ENCODE results near the gene SAT1. TPM values are rescaled to one million over a fixed set of nuclear protein-coding genes. Genes with fewer than 3 reads are reported as not detected.

Gene SAT1
- total RNA-seq, 1 experiment from 2014 or later, result 151 TPM

DNA sequence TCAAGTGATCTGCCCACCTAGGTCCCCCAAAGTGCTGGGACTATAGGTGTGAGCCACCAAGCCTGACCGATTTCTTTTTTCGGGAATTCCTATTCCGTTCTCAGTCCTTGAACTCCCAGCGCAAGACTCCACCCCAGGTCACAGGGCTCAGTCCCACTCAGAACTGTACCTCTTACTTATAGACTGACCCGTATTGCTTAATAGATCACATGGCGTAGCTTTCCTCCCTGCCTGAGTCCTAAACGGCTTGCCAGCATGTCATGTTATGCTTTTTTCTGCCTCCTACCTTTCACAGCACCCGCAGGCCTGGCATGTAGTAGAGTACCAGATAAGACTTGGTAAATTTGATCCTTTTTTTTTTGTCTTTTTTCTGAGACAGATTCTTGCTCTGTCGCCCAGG, 22.4 kb downstream of the SAT1 start:
- Histone ChIP-seq H3K4me3 (ENCODE audit: low read depth, low read length) (no peak overlapping the region), H3K36me3 (ENCODE audit: control insufficient read depth, insufficient read depth, low read length) (no peaks in the 10 kb centered on the region), H3K4me1 (peaks cover 27% of the 10 kb centered on the region), H3K9me3 (no peaks in the 10 kb centered on the region), H3K27me3 (replicated peaks; ENCODE audit: control insufficient read depth, insufficient read depth, low read length) (no peaks in the 10 kb centered on the region)
- POLR2A ChIA-PET, result no interaction called here
- H3K4me1 Mint-ChIP-seq (ENCODE audit: low read depth, unreplicated experiment), result peaks cover 28% of the 10 kb centered on the region
- TF ChIP-seq, protein P1, sequence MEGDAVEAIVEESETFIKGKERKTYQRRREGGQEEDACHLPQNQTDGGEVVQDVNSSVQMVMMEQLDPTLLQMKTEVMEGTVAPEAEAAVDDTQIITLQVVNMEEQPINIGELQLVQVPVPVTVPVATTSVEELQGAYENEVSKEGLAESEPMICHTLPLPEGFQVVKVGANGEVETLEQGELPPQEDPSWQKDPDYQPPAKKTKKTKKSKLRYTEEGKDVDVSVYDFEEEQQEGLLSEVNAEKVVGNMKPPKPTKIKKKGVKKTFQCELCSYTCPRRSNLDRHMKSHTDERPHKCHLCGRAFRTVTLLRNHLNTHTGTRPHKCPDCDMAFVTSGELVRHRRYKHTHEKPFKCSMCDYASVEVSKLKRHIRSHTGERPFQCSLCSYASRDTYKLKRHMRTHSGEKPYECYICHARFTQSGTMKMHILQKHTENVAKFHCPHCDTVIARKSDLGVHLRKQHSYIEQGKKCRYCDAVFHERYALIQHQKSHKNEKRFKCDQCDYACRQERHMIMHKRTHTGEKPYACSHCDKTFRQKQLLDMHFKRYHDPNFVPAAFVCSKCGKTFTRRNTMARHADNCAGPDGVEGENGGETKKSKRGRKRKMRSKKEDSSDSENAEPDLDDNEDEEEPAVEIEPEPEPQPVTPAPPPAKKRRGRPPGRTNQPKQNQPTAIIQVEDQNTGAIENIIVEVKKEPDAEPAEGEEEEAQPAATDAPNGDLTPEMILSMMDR (IDR thresholded peaks at IDR 0.05; ENCODE audit: insufficient read depth in 1 of 2, low read depth in 1 of 2, low read length in 1 of 2, severe bottlenecking in 1 of 2, unreplicated experiment in 1 of 2), result no peak
- peaks cover 20% of the 10 kb centered on the region for H3K36me3 Mint-ChIP-seq (ENCODE audit: insufficient read depth, unreplicated experiment)
- H3K9me3 Mint-ChIP-seq (ENCODE audit: unreplicated experiment), result no peaks in the 10 kb centered on the region
- no TSS peak for BruUV-seq (replicated peaks)
- H3K27ac Mint-ChIP-seq (ENCODE audit: unreplicated experiment), result peak overlapping the region; percentile 64
- no peak overlapping the region for H3K4me3 Mint-ChIP-seq (ENCODE audit: unreplicated experiment)
- CTCF ChIA-PET, result no interaction called here
- DNase-seq, result no peak
- intact Hi-C loops (cut with micrococcal nuclease; ENCODE audit: unreplicated experiment), result no loop called here
- H3K27me3 Mint-ChIP-seq (ENCODE audit: insufficient read depth, unreplicated experiment), result no peaks in the 10 kb centered on the region

DNA sequence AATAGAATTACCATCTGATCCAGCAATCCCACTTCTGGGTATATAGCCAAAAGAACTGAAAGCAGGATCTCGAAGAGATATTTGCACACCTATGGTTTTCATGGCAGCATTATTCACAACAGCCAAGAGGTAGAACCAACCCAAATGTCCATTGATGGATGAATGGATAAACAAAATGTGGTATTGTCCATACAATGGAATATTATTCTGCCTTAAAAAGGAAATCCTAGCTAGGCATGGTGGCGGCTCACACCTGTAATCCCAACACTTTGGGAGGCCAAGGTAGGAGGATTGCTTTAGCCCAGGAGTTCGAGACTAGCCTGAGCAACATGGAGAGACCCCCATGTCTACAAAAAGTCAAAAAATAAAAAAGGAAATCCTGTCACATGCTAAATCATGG, 27.3 kb downstream of the SAT1 start:
- TF ChIP-seq, protein P1 (IDR thresholded peaks at IDR 0.05; ENCODE audit: insufficient read depth in 1 of 2, low read depth in 1 of 2, low read length in 1 of 2, severe bottlenecking in 1 of 2, unreplicated experiment in 1 of 2), result no peak
- peaks cover 17% of the 10 kb centered on the region for H3K4me1 ChIP-seq
- peaks cover 8% of the 10 kb centered on the region for H3K4me1 Mint-ChIP-seq (ENCODE audit: low read depth, unreplicated experiment)
- BruUV-seq (replicated peaks), result no TSS peak
- no peaks in the 10 kb centered on the region for H3K36me3 ChIP-seq (ENCODE audit: control insufficient read depth, insufficient read depth, low read length)
- no peaks in the 10 kb centered on the region for H3K9me3 ChIP-seq
- no peaks in the 10 kb centered on the region for H3K27me3 ChIP-seq (replicated peaks; ENCODE audit: control insufficient read depth, insufficient read depth, low read length)
- ChIA-PET CTCF (no interaction called here), POLR2A (no interaction called here)
- H3K27me3 Mint-ChIP-seq (ENCODE audit: insufficient read depth, unreplicated experiment), result no peaks in the 10 kb centered on the region
- H3K4me3 ChIP-seq (ENCODE audit: low read depth, low read length), result no peak overlapping the region
- intact Hi-C loops (cut with micrococcal nuclease; ENCODE audit: unreplicated experiment), result no loop called here
- no peak for DNase-seq
- H3K4me3 Mint-ChIP-seq (ENCODE audit: unreplicated experiment), result no peak overlapping the region
- no peak overlapping the region for H3K27ac Mint-ChIP-seq (ENCODE audit: unreplicated experiment)
- peaks cover 14% of the 10 kb centered on the region for H3K36me3 Mint-ChIP-seq (ENCODE audit: insufficient read depth, unreplicated experiment)
- no peaks in the 10 kb centered on the region for H3K9me3 Mint-ChIP-seq (ENCODE audit: unreplicated experiment)

DNA sequence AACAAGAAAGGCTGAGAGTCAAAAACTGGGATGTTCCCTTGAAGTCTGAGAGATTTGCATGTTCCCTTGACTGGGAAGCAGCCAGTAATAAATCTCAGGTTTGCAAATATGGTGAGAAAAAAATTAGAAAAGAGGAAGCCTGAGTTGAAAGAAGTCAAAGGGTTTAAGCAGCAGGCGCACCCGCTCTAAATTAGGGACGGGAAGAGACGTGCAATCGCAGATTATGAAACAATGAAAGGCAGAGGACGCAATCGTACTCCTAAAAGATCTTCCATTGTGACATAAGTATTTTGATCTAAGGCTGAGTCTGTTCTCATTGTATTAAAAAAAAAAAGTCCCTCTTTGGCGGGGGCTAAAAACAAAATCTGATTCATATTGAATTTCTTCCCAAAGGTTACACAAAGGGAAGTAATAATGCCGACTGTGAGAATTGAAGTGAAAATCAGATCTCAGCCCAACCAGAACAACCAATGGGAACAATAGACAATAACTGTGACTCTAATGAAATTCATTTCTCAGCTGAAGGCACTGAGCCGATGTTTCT, 28.2 kb downstream of the SAT1 start:
- POLR2A ChIA-PET, result no interaction called here
- no TSS peak for BruUV-seq (replicated peaks)

More for the DNA sequence above, 28.2 kb downstream of the SAT1 start:
- Histone ChIP-seq H3K4me1 (peaks cover 17% of the 10 kb centered on the region), H3K36me3 (ENCODE audit: control insufficient read depth, insufficient read depth, low read length) (no peaks in the 10 kb centered on the region), H3K27me3 (replicated peaks; ENCODE audit: control insufficient read depth, insufficient read depth, low read length) (no peaks in the 10 kb centered on the region), H3K4me3 (ENCODE audit: low read depth, low read length) (no peak overlapping the region), H3K9me3 (no peaks in the 10 kb centered on the region)
- no peaks in the 10 kb centered on the region for H3K27me3 Mint-ChIP-seq (ENCODE audit: insufficient read depth, unreplicated experiment)
- DNase-seq, result no peak
- intact Hi-C loops (cut with micrococcal nuclease; ENCODE audit: unreplicated experiment), result no loop called here
- no peaks in the 10 kb centered on the region for H3K9me3 Mint-ChIP-seq (ENCODE audit: unreplicated experiment)
- TF ChIP-seq, protein P1 (IDR thresholded peaks at IDR 0.05; ENCODE audit: insufficient read depth in 1 of 2, low read depth in 1 of 2, low read length in 1 of 2, severe bottlenecking in 1 of 2, unreplicated experiment in 1 of 2), result no peak
- H3K36me3 Mint-ChIP-seq (ENCODE audit: insufficient read depth, unreplicated experiment), result peaks cover 14% of the 10 kb centered on the region
- H3K4me1 Mint-ChIP-seq (ENCODE audit: low read depth, unreplicated experiment), result peaks cover 8% of the 10 kb centered on the region
- CTCF ChIA-PET, result no interaction called here
- H3K4me3 Mint-ChIP-seq (ENCODE audit: unreplicated experiment), result no peak overlapping the region
- no peak overlapping the region for H3K27ac Mint-ChIP-seq (ENCODE audit: unreplicated experiment)
